Spinal cord (tissue), 10 donors: ENCODE data around the gene COLEC12. TPM values are rescaled to one million over a fixed set of nuclear protein-coding genes. Genes with fewer than 3 reads are reported as not detected.
"Not testable (repeated sequence)": the region's sequence is repeated elsewhere in the genome, so short reads cannot be mapped to it uniquely, and the experiment has no call there.

ENCODE experiments used
- DNase-seq, 6 donors: peaks; one replicate each; pipeline versions ENCODE4 v3.0.0 to v3.0.0-alpha.2; 2013 to 2015; ENCODE audit warnings: low spot score in 6 of 6, low read depth in 4 of 6
- H3K27ac ChIP-seq: one replicate; pipeline ENCODE4 v1.5.1; 2013; ENCODE audit warnings: low read depth, low read length, control low read depth
- H3K27me3 ChIP-seq: one replicate; pipeline ENCODE4 v1.6.1; 2013; ENCODE audit warnings: low read length; ENCODE audit not compliant: control insufficient read depth, insufficient read depth
- H3K36me3 ChIP-seq: one replicate; pipeline ENCODE4 v1.6.1; 2013; ENCODE audit warnings: low read length; ENCODE audit not compliant: control insufficient read depth, insufficient read depth
- H3K4me1 ChIP-seq: one replicate; pipeline ENCODE4 v1.6.1; 2013; ENCODE audit warnings: low read length; ENCODE audit not compliant: control insufficient read depth, insufficient read depth
- H3K4me3 ChIP-seq: one replicate; pipeline ENCODE4 v1.5.1; 2013; ENCODE audit warnings: low read depth, low read length, control low read depth
- H3K9me3 ChIP-seq: one replicate; pipeline ENCODE4 v1.6.1; 2013; ENCODE audit warnings: low read length; ENCODE audit not compliant: control insufficient read depth, insufficient read depth
- WGBS: methylation state at CpG from one replicate; pipeline ENCODE4 v1.1.5; 2013; ENCODE audit warnings: missing lambda C conversion rate; ENCODE audit not compliant: insufficient coverage; 5-methylcytosine and 5-hydroxymethylcytosine counted together
- polyA plus RNA-seq, 2 donors: library from polyadenylated mRNA; unstranded; fragments of 120-200 nt; gene quantifications; one replicate each; pipeline ENCODE4 v1.2.1, GENCODE V29; 2013; ENCODE audit not compliant: insufficient read length in 2 of 2
- total RNA-seq, 2 donors: library from RNA; depleted of rRNA in 1 of 2; stranded (reverse); fragments of 120-200 nt in 1 of 2; fragments of >200 nt in 1 of 2; gene quantifications; one replicate each; pipeline versions ENCODE4 v1.2.3 to v1.2.4, GENCODE V29; 2013 to 2014
- donor health status: healthy.

COLEC12 gene
- total and polyA plus RNA-seq, 4 donors: 19.2 to 282 (median 57.4) TPM

DNA sequence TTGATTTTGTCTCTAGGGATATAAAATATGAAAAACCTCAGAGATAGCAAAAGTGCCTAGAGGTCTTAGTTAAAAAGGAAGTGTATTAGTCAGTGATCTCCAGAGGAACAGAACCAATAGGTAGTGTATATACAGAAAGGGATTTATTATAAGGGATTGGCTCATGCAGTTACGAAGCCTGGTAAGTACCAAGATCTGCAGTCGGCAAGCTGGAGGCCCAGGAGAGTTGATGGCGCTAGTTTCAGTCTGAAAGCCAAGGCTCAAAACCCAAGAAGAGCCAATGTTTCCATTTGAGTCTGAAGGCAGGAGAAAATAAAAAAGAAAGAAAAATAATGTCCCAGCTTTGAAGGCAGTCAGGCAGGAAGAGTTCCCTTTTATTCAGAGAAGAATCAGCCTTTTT, 93.3 kb downstream of the COLEC12 start:
- Histone ChIP-seq H3K4me3 (no peak overlapping the region), H3K9me3 (peaks cover 2% of the 10 kb centered on the region), H3K4me1 (peaks cover 6% of the 10 kb centered on the region), H3K27ac (peak overlapping the region; percentile 17), H3K36me3 (no peaks in the 10 kb centered on the region), H3K27me3 (no peaks in the 10 kb centered on the region)
- WGBS: 59% methylated on average over 3 of the region's 3 CpGs
- DNase-seq: no peak

DNA sequence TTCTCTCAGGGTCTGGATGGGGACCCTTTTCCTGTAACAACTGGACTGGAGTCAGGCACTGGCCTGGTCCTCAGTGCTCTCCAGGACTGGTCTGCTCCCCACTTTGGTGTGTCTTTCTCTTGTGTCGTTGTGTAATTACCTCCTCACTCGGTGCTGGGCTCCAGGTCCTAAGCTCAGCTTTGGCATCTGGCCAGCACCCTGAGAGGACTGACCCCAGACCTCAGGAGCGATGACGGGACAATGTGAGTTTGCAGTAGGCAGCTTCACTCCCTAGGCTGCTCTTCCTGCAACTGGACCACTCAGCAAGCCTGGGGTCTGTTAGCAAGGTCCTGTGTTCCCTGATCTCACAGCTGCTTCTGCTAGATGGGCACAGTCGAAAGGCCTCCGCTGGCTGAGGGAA, 93.8 kb downstream of the COLEC12 start:
- Histone ChIP-seq H3K4me3 (no peak overlapping the region), H3K36me3 (no peaks in the 10 kb centered on the region), H3K27me3 (no peaks in the 10 kb centered on the region), H3K4me1 (peaks cover 6% of the 10 kb centered on the region), H3K27ac (peak overlapping the region; percentile 17), H3K9me3 (peaks cover 2% of the 10 kb centered on the region)
- 64% methylated on average over 5 of the region's 6 CpGs for WGBS
- no peak for DNase-seq

DNA sequence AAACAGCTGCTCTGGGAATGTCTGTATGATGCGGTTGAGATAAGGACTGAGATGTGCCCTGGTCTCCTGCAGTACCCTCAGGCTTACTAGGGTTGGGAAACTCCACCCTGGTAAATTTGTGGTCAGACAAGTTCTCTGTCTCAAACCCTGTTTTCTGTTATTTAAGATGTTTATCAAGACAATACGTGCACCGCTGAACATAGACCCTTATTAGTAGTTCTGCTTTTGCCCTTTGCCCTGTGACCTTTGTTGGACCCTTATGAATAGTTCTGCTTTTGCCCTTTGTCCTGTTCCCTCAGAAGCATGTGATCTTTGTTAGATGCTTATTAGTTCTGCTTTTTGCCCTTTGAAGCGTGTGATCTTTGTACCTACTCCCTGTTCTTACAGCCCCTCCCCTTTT, 95.5 kb downstream of the COLEC12 start:
- not testable (repeated sequence) for H3K4me1 ChIP-seq, H3K9me3 ChIP-seq, H3K4me3 ChIP-seq, H3K27ac ChIP-seq, H3K27me3 ChIP-seq, H3K36me3 ChIP-seq, DNase-seq
- WGBS: 95% methylated on average over 2 of the region's 4 CpGs

DNA sequence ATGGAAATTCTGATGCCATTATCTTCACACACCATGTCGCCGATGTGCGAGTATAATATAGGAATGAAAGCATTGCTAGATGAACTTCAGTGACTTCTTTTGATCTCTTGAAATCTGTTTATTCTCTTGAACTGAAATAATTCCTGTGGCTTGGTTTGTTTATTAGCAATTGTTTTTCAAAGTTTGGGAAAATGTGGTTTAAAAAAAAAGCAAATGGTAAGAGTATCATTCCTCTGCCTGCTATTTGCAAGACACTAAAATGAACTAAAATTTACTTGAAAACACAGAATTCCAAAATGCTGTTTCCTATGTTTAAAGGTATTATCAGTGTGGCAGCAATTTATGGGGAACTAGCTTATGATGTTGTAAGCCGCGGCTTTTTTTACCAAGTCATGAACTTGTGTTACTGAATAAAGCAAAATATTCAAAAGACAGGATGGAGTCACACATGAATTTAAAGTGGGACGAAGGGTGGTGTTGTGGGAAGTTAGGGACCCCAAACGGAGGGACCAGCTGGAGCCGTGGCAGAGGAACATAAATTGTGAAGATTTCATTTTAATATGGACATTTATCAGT, 96.4 kb downstream of the COLEC12 start:
- H3K27ac ChIP-seq: no peak overlapping the region
- DNase-seq: no peak
- H3K4me1 ChIP-seq: peaks cover 13% of the 10 kb centered on the region
- 80% methylated on average over 3 of the region's 8 CpGs for WGBS
- peaks cover 1% of the 10 kb centered on the region for H3K9me3 ChIP-seq
- no peaks in the 10 kb centered on the region for H3K27me3 ChIP-seq
- H3K36me3 ChIP-seq: no peaks in the 10 kb centered on the region
- H3K4me3 ChIP-seq: no peak overlapping the region

DNA sequence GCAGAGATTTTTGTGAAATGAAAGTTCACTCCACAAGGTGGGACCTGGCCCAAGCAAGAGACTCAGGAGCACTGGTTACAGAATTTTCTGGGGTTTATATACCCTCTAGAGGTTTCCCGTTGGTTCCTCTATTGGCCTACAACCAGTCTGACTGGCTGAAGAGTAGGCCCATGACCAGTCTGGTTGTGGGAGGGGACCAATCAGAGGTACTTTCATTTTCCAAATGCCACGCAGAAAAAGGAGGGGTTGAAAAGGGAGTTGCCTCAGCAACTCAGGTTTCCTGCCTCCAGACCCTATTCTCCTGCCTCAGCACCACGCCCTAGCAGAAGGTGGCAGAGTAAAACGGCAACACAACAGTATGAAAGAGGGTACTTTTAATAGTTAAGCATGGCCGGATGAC, 98.4 kb downstream of the COLEC12 start:
- Histone ChIP-seq H3K9me3 (peaks cover 1% of the 10 kb centered on the region), H3K4me1 (peaks cover 14% of the 10 kb centered on the region), H3K27me3 (no peaks in the 10 kb centered on the region), H3K36me3 (no peaks in the 10 kb centered on the region), H3K27ac (no peak overlapping the region), H3K4me3 (no peak overlapping the region)
- no peak for DNase-seq
- 80% methylated on average over 2 of the region's 5 CpGs for WGBS

DNA sequence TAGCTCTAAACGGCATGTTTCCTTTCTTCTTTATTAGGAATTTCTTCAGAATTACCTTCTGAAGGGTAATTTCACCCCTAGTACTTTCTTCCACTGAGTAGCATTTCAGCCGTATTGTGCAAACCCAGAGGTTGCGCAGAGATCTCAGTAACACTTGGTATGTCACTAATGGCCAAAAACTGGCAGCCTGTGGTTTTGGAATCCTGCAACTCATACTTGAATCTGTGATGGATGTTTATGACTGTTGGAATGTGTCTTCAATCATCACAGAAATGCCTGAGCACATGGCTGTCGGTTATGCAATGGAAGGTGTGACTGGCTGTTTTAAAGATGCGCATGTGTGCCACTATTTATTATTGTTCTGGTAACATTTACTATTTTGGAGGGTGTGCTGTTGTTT, 100.0 kb downstream of the COLEC12 start:
- H3K4me1 ChIP-seq: peaks cover 19% of the 10 kb centered on the region
- no peaks in the 10 kb centered on the region for H3K27me3 ChIP-seq
- peaks cover 1% of the 10 kb centered on the region for H3K9me3 ChIP-seq
- DNase-seq: no peak
- peak overlapping the region; percentile 6 for H3K27ac ChIP-seq
- 100% methylated on average over 3 of the region's 5 CpGs for WGBS
- H3K4me3 ChIP-seq: no peak overlapping the region
- H3K36me3 ChIP-seq: no peaks in the 10 kb centered on the region

DNA sequence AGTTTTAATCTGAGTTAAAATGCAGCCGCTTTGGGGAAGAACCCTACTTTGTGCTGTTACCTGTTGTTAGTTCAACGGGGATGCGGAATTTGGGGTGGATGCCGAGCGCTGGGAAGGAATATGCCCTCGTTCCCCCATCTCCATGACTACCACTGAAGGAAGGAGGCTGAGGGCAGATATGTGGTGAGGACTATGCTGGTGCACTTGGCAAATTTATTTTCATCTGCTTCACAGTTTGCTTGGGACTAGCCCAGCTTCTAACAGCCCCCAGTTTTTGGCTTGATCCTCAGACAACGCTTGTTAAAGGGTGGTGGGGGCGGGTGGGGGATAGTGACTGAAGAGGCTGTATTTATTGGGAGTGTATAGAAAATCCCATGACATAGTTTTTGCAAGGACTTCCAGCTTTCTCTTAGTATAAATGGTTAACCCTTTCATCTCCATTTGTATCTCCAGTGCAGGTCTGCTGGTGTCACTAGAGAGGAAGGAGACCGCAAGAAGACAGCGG, 100.8 kb downstream of the COLEC12 start:
- no peak for DNase-seq
- H3K27ac ChIP-seq: peak overlapping the region; percentile 65
- no peaks in the 10 kb centered on the region for H3K36me3 ChIP-seq
- WGBS: 47% methylated on average over 3 of the region's 10 CpGs
- H3K4me3 ChIP-seq: no peak overlapping the region
- H3K27me3 ChIP-seq: no peaks in the 10 kb centered on the region
- H3K4me1 ChIP-seq: peaks cover 26% of the 10 kb centered on the region
- H3K9me3 ChIP-seq: peaks cover under 1% of the 10 kb centered on the region

DNA sequence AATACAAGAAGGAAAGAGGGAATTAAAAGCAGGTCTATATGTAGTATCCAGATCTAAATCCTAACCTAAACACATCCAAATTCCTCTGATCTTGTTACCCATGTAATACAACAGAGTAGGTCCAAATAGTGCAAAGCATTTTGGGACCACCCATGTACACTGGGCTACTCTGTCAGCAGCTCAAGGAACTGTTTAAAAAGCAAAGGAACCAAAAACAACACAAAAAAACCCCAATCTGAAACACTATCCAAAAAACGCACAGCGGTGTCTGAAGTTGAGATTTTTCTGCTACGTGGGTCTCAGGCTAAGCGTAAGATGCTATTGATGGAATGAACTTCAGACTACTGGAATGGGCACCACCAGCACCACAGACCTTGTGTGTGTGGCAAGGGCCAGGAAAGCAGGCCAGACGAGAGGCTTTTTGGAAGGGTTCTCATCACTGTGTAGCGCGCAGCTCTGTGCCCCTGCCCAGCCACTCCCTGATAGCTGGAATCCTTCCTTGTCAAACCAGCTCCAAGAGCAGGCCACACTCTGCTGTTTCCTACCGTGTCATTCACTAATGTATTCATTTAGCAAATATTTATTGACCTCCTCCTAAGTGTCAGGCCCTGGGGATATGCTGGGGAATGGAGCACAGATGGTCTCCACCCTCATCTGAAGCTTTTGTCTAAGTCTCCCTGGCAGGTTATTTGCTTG, 101.4 kb downstream of the COLEC12 start:
- Histone ChIP-seq H3K27ac (peak overlapping the region; percentile 65), H3K36me3 (no peaks in the 10 kb centered on the region), H3K4me3 (no peak overlapping the region), H3K9me3 (no peaks in the 10 kb centered on the region), H3K4me1 (peaks cover 26% of the 10 kb centered on the region), H3K27me3 (no peaks in the 10 kb centered on the region)
- WGBS: 14% methylated on average over 1 of the region's 8 CpGs
- DNase-seq: peak in 1 of 6 donors; percentile 55

DNA sequence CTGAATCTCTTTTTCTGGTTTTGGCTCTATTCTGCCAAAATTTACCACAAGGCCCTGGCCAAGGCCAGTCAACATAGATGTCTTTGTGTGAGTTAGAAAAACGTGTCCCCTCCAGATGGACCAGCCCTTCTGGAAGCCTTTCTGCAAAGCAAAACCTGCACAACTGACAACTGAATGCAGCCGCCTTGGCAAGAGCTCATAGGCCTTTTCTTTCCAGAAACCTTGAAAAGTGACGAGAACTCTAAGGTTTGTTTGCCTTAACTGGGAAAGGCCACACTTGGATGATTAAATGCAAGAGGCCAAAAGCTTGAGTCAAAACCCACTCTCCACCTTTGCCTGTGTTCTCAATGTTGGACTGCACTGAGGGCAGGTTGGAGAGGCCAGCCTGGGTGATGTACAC, 103.9 kb downstream of the COLEC12 start:
- peak in 1 of 6 donors; percentile 34 for DNase-seq
- 71% methylated on average over 3 of the region's 3 CpGs for WGBS
- no peaks in the 10 kb centered on the region for H3K27me3 ChIP-seq
- no peaks in the 10 kb centered on the region for H3K9me3 ChIP-seq
- peak overlapping the region; percentile 25 for H3K27ac ChIP-seq
- no peaks in the 10 kb centered on the region for H3K36me3 ChIP-seq
- no peak overlapping the region for H3K4me3 ChIP-seq
- H3K4me1 ChIP-seq: peaks cover 26% of the 10 kb centered on the region

DNA sequence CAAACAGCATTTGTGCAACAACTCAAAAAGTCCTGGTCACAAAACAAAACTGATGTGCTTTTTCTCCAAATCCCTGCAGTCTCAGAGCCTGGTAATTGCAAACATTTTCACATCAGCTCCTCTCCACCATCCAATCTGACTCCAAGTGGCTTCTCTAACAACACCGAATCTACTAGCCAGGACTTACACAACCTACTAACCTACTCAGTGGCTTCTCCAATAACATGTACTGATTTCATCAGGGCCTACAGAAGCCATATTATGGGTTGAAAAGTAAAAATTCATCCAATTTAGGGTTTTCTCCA, 104.3 kb downstream of the COLEC12 start:
- Histone ChIP-seq H3K9me3 (no peaks in the 10 kb centered on the region), H3K27me3 (no peaks in the 10 kb centered on the region), H3K4me3 (no peak overlapping the region), H3K27ac (peak overlapping the region; percentile 25), H3K4me1 (peaks cover 26% of the 10 kb centered on the region), H3K36me3 (no peaks in the 10 kb centered on the region)
- WGBS: no CpG with 5 or more reads among the region's 1 CpG
- no peak for DNase-seq
